AML-193 (cell line): ENCODE data around the gene PDE6B.
"Not testable (repeated sequence)": the region's sequence is repeated elsewhere in the genome, so short reads cannot be mapped to it uniquely, and the experiment has no call there.

ENCODE experiments used
- DNase-seq, 2 experiments: peaks; one replicate each; lab custom pipeline; 2025; lab: John Stamatoyannopoulos, UW

Gene PDE6B

DNA sequence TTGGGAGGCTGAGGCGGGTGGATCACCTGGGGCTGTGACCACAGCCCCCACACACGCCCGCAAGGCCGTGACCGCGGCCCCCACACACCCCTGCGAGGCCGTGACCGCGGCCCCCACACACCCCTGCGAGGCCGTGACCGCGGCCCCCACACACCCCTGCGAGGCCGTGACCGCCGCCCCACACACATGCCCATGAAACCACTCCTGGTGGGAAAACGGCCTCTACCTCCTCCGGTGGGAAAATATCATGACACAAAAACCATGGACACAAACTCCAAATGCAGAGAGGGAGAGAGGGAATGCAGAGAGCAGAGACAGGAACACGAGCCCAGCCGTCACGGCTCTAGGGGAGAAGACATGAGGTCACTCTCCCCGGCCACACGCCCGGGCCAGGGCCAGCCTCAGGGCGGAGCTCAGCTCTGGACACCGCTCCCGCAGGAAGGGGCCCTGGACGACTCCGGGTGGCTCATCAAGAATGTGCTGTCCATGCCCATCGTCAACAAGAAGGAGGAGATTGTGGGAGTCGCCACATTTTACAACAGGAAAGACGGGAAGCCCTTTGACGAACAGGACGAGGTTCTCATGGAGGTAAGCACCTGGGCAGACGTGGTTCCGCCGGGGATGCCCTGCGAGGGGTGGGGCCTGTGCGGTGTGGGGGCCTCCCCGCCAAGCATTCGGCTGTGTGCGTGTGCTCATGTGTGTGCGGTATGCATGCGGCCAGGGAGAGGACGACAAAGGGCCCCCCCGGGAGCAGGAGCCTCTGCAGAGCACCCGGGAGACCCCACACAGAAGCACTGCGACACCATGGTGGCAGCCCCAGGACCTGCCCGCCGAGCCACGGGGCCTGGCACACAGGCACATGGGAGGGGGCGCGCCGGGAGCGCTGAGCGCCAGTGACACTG lies 31.3 kb downstream of the PDE6B start:
- DNase-seq, result no peak

DNA sequence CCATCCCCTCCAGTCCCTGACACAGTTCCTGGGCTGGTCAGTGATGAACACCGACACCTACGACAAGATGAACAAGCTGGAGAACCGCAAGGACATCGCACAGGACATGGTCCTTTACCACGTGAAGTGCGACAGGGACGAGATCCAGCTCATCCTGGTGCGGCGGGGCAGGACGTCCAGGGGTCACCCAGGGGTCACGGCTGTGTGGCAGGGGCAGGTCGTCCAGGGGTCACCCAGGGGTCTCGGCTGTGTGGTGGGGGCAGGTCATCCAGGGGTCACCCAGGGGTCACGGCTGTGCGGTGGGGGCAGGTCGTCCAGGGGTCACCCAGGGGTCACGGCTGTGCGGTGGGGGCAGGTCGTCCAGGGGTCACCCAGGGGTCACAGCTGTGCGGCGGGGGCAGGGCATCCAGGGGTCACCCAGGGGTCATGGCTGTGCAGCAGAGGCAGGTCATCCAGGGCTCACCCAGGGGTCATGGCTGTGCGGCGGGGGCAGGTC lies 32.0 kb downstream of the PDE6B start:
- no peak for DNase-seq

DNA sequence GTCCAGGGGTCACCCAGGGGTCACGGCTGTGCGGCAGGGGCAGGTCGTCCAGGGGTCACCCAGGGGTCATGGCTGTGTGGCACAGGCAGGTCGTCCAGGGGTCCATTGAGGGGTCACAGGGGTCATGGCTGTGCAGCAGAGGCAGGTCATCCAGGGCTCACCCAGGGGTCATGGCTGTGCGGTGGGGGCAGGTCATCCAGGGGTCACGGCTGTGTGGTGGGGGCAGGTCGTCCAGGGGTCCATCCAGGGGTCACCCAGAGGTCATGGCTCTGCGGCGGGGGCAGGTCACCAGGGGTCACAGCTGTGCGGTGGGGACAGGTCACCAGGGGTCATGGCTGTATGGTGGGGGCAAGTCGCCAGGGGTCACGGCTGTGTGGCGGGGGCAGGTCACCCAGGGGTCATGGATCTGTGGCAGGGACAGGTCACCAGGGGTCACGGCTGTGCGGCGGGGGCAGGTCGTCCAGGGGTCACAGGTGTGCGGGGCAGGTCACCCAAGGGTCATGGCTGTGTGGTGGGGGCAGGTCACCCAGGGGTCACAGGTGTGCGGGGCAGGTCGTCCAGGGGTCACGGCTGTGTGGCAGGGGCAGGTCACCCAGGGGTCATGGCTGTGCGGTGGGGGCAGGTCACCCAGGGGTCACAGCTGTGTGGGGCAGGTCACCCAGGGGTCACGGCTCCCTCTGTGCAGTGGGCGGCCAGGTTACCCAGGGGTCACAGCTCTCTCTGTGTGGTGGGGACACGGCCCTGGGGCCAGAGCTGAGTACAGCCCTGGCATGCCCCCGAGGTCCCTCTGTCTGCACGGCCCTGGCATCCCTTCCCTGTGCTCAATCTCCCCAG lies 32.7 kb downstream of the PDE6B start:
- no peak for DNase-seq

DNA sequence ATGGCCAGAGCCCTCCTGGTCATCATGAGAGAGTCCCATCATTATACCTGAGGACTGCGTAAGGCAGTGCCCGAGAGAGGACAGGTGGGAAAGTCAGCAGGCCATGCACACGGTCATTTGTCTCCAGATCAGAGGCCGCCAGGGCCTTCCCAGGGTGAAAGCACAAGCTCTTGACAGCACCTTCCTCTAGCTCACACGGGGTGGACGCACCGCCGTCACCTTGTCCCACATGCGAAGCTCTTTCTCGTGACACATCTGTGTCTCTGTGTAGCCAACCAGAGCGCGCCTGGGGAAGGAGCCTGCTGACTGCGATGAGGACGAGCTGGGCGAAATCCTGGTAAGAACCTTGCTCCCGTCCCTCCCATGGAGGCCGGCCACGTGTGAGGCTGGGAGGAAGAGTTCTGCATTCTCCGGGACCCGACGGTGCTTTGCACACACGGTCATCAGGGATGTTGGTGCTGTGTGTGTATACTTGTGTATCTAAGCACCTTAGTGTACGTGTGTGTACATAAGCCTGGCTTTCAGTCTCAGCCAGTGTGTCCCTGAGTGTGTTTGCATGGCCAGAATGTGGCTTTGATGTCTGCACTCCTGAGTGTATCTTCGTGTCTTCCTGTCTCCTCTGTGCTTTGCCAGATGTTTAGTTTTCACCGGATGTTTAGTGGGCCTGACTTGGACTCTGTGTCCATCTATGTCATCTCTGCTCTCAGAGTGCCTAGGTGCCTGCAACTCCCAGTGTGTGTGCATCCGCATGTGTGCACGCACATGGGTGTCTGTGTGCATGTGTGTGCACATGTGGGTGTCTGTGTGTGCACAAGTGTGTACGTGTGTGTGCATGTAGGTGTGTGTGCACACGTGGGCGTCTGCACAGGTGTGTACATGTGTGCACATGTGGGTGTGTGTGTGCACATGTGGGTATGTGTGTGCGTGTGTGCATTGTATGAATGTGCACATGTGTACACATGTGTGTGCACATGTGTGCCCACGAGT lies 33.6 kb downstream of the PDE6B start:
- DNase-seq, result no peak

DNA sequence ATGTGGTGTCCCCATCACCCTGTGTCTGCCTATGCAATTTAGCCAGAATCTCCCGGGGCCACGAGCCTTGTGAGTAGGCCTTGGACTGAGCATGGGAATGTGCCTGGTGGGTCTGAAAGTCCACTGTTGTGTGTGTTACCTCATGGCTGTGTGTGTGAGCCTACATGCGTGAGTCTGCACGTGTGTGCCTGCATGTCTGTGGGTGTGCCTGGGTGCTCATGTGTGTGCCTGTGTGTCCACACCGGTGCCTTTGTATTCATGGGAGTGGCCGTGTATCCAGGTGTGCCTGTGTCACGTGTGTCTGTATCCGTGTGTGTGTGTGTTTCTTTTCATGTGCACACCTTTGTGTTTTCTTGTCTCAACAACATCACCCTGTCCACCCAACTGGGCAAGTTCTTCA lies 34.5 kb downstream of the PDE6B start:
- no peak for DNase-seq

DNA sequence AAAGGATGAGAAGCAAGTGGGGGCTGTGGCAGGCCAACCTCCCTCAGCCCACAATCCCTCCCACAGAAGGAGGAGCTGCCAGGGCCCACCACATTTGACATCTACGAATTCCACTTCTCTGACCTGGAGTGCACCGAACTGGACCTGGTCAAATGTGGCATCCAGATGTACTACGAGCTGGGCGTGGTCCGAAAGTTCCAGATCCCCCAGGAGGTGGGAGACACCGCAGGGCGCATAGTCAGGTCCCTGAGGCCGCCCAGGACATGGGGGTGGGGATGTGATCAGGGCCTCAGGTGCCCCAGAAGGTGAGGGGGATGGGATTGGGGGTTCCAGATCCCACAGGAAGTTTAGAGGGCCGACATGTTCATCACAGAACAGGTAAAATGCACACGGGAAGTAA lies 35.0 kb downstream of the PDE6B start:
- DNase-seq, result no peak

DNA sequence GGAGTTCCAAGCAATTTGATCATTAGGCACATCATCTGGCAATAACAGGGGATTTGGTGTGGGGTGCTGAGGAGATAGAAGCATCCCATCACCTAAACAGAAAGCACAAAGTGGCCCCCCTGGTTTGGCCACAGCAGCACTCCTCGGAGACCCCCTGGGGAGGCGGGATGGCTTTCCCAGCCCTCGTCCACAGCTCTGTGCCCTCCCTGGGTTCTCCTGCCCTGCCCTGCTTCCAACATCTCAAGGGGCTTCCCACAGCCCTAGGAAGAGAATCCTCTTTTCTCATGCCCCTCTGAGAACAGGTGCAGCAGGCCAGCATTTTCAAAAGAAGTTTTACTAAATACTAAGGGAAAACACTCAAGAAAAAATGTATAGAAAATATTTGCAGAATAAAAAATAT lies 35.9 kb downstream of the PDE6B start:
- DNase-seq, result no peak

DNA sequence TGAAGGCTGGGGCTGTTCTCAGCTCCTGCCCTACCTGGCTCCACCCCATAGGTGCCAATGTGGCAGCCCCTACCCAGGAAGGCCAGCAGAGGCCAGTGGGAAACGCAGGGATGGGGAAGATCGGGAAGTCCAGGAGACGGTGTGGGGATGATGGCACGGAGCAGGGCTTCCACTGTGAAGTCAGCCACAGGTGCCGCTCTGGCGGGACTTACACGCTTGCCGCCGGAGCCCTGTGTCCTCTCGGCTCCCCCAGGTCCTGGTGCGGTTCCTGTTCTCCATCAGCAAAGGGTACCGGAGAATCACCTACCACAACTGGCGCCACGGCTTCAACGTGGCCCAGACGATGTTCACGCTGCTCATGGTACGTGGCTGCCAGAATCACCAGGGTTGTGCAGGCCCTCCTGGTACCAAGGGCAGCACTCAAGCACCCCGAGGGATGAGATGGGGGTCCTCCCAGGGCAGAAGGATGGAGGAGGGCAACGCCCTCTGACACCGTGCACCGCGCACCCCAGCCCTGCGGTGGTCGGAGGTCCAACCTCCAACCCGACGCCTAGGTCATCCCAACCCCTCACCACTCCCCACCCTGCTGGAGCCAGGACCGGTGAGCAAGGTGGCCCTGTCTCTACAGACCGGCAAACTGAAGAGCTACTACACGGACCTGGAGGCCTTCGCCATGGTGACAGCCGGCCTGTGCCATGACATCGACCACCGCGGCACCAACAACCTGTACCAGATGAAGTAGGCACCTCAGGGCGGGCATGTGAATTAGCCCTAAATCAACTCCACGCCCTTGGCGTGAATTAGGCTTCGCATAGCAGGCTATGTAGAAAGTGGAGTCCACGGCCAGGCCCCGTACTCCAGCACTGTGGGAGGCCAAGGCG lies 36.7 kb downstream of the PDE6B start:
- DNase-seq, result no peak

DNA sequence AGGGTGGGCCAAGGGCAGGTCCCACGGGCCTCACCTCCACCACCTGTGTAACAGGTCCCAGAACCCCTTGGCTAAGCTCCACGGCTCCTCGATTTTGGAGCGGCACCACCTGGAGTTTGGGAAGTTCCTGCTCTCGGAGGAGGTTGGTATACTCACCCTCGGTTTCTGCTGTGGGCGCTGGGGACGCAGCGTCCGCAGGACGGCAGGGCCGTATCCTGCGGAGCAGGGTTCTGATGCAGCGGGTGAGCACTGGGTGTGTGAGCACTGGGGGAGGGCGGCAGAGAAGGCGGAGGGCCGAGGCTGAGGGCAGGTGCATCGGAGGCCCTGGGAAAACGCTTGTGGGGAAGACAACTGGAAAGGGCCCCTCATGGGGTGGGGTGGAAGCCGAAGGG lies 37.7 kb downstream of the PDE6B start:
- DNase-seq, result no peak

DNA sequence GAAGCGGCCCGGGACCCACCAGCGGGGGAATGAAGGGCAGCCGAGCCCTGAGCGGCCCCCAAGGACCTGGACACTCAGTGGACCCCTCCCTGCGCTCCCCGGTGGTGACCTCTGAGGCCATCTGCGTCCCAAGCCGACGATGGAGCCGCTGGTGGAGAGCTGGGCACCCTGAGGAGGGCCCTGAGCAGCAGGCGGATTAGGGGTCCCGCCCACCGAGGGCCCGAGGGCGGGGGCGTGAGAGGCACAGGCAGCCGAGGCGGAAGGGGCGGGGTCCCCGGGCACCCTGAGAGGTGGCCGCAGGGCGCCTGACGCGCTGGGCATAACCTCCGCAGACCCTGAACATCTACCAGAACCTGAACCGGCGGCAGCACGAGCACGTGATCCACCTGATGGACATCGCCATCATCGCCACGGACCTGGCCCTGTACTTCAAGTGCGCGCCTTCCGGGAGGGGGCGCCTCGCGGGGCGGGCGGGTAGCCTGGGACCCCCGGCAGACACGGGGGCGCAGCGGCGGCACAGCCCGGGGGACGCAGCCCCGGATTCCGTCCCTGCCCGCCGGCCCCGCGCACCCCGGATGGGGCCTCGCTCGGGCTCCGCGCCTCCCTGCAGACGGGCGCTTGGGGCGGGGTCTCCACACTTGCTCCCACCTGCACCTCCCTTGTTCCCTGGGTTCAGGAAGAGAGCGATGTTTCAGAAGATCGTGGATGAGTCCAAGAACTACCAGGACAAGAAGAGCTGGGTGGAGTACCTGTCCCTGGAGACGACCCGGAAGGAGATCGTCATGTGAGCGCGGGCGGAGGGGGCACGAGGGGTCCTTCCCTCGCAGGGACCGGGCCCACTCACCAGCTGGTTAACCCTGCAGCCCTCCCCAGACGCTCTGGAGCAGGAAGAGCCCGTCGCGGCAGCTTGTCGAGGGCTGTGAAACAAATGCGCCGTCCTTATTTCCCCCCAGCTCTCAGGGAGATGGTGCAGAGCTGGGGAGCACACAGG lies 38.4 kb downstream of the PDE6B start:
- DNase-seq, result peak; percentile 20 to 32

DNA sequence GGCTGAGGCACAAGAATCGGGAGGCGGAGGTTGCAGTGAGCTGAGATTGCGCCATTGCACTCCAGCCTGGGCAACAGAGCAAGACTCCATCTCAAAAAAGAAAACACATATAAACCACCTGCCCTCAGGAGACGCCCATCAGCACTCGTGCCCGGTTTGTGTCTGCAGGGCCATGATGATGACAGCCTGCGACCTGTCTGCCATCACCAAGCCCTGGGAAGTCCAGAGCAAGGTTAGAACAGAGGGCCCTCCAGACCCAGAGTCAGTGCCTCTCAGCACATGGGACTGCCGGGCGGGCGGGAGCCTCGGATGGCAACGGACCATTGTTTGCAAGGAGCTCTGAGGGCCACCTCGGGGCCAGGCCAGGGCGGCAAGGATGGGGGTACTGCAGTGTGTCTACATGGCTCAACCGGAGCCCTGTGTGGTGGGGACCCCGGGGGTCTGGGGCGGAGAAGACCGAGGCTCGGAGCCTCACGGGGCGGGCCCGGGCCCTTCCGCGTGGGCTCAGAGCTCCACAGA lies 39.4 kb downstream of the PDE6B start:
- DNase-seq, result no peak

DNA sequence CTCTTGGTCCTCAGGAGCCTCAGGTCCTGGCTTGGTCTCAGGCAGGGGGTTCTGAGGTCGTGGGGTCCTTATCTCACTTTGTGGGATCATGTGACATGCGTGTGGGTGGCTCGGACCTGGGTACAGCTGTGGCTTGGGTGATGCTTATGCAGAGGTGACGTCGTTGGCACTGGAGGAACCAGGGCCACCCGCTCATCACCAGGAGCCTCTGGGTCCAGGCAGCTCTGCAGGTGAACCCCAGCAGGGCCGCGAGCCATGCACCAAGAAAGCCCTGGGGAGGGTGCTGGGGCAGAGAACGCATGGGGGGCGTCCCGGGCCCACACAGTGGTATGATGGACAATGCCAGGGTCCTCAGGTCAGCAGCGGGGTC lies 40.0 kb downstream of the PDE6B start:
- no peak for DNase-seq

DNA sequence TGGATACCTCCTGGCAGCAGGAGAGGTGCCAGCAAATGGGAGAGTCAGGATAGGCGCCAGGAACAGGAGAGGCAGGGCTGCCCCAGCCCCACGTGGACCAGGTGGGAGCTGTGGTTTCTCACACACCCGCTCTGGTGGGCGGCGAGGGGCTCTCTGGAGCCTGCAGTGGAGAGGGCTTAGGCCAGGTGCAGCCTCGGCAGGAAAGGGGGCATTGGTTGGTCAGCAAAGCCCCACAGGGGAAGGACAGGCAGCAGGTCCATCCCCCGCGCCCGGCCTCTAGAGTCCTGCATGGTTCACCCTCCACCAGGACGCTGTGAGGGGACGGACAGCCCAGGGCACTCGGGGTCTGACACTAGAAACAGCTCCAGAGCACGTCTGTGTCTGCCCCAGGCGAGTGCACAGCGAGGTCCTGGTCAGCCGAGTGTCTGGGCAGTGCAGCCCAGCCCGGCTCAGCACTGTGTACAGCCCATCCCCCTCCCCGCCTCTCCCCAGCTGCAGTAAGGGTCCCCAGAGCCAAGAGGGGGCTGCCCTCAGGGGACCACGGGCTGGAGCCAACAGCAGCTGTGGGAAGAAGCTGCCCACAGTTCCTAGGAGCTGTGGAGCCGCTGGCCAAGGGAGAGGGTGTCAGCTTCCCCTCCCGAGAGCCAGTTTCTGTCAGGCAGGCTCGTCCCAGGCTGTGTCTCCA lies 40.5 kb downstream of the PDE6B start:
- DNase-seq, result no peak

DNA sequence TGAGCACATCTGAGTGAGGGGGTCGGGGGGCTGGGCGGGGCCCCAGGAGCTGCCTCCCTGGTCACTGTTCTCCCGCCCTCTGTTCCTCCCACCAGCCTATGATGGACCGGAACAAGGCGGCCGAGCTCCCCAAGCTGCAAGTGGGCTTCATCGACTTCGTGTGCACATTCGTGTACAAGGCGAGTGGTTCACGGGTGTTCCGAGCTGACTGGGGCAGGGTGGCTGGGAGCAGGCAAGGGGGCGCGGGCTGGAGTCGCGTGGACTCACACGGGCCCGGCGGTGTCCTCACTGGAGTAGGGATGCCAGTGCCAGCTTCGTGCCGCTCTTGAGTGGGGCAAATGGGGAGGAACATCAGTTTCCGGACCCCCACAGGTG lies 41.0 kb downstream of the PDE6B start:
- DNase-seq, result no peak

DNA sequence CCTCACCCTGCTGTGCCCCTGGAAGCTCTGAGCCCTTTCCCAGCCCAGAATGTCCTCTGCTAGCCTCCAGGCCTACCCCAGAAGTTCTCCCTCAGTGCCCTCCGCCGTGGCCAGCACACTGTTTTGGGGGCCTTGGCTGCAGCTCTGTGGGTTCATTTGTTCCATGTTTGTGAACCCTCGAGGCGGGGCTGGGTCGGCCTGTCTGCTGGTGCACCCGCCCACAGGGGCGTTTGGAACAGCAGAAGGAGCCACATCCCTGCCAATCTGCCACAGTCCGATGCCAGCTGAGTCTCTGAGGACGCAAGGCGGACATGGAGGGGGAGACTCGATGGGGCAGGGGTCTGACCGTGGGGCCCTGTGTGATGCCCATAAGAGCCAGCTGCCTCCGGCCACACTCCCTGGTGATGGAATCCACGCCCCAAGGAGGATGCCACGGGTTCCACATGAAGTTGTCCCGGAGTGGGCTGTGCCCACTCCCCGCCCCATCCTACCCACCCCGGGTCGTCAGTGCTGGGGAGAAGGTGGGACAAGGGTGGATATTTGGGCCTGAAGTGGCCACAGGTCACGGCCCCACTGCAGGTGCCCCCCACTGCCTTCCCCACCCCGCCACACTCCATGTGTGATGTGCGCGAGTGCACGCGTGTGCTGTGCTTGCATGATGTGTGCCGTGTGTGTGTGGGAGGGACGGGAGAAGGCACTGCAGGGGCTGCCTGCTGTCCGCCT lies 41.6 kb downstream of the PDE6B start:
- DNase-seq, result no peak

DNA sequence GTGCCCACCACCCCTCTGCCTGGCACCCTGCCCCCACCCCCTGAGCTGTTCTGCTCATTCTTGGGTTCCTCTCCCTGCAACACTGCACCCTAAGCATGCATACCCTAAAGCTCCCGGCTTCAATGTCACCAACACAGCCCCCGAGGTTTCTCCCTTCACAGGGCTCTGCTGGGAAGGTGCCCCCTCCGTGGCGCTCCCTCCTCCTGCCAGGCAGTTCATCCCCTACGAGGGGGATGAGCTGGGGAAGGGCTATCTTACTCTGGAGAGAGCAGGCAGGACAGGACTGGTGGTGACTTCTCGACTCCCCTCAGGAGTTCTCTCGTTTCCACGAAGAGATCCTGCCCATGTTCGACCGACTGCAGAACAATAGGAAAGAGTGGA lies 42.2 kb downstream of the PDE6B start:
- DNase-seq, result no peak

DNA sequence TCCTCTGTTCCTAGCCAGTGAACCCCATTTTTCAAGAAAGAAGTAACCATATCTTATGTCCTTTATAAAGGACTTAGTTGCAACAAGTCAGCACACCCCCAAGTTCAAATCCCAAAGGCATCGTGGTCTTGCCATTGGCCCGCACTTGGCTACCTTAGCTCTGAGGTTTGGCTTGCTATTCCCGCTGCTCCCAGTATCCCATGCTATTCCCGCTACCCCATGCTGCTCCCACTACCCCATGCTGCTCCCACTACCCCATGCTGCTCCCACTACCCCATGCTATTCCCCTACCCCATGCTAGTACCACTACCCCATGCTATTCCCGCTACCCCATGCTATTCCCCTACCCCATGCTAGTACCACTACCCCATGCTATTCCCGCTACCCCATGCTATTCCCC lies 42.8 kb downstream of the PDE6B start:
- DNase-seq, result not testable (repeated sequence)
